ENCODE results near the gene HOXC11. TPM values are rescaled to one million over a fixed set of nuclear protein-coding genes. Genes with fewer than 3 reads are reported as not detected.

Gene HOXC11
- total RNA-seq, 5 donors from 2014 or later (not counting 1 experiment from before 2014, with no cell fraction given): not detected

DNA sequence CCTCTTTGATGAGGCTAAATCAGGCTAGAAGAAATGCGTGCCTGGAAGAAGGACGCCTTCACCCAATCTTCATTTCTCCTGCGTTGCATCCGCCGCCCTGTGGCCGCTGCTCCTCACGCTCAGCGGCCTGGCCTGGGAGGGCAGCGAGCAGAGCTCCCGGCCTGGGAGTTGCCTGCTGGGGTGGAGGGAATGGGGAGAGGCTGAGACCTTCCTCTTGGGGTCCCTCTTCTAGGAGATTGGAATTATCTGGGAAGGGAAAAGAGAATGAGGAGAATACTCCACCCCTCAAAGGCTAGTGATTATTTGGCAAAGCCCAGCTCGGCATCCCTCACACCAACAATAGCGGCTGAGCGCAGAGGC lies 20.6 kb upstream of the HOXC11 start:
- Histone ChIP-seq H3K27me3 (replicated peaks in 1 of 2; ENCODE audit: control insufficient read depth in 2 of 2, extremely low read depth in 1 of 2, insufficient read depth in 2 of 2, low read length in 1 of 2) (peaks cover 19 to 95% of the 10 kb centered on the region in 2 experiments), H3K9me3 (no peaks in the 10 kb centered on the region), H3K27ac (ENCODE audit: low read length) (no peak overlapping the region), H3K36me3 (ENCODE audit: control insufficient read depth in 2 of 2, extremely low read depth in 1 of 2, insufficient read depth in 1 of 2, low read length in 1 of 2) (no peaks in the 10 kb centered on the region), H3K4me3 (ENCODE audit: control insufficient read depth in 1 of 2, extremely low read depth in 1 of 2, low read length in 1 of 2) (peak overlapping the region in 1 of 2 donors; percentile 35), H3K4me1 (ENCODE audit: control insufficient read depth in 1 of 2, extremely low read depth in 1 of 2, insufficient read depth in 2 of 2, low read length in 2 of 2) (peaks cover 0 to 51% of the 10 kb centered on the region in 2 experiments)
- H3K27ac Mint-ChIP-seq: peak overlapping the region in 1 of 2 donors; percentile 69
- peaks cover 73 to 93% of the 10 kb centered on the region in 2 donors for H3K27me3 Mint-ChIP-seq
- H3K4me3 Mint-ChIP-seq: peak overlapping the region in 1 of 3 donors; percentile 15
- H3K4me1 Mint-ChIP-seq: peaks cover 22 to 28% (median 27%) of the 10 kb centered on the region in 3 donors
- DNase-seq (peak in 1 of 35 experiments; percentile 32), ATAC-seq (replicated peaks in 1 of 4) (no peak)
- CTCF ChIA-PET: no interaction called here
- no peaks in the 10 kb centered on the region for H3K9me3 Mint-ChIP-seq
- 7% methylated on average over 5 of the region's 13 CpGs for WGBS (ENCODE audit: insufficient coverage)
- POLR2A ChIA-PET: no interaction called here
- H3K36me3 Mint-ChIP-seq: no peaks in the 10 kb centered on the region

DNA sequence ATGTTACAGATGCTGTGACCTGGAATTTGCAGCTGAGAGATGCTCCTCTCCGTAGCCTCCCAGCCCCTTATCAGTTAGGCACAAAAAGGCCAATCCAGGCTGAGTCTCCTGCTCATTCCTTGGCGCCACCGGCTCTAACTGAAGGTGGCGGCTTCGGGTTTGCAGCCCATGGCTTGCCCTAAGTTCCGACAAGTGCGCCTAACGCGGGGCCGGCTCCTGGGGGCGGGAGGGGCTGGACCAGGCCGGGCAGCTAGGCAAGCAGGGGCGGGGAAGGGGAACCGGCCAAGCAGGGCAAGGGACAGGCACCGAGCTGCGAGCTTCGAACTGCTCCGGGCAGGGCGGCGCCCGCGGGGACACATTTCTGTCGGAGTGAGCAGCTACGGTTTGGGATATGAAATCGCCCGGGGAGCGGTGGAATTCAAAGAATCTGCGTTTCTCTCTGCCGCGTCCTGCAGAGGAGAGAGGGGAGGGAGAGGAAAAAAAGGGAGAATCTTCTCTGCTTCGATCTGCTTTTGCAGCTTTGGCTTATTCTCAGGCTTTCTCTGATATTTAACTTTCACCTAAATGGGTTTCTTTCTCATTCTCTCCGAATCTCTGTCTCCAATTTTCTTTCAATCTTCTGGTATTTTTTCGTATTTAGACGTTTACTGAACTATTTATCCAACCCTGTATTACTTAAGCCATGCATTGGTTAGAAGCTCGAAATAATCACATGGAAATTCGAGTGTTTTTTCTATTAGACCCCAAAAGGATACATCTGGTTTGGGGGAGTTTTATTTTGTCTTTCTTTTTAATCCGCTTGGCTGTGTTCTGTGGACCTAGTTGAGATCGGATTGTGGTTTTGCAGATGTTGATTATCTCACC lies 19.8 kb upstream of the HOXC11 start:
- Histone ChIP-seq H3K27ac (ENCODE audit: low read length) (no peak overlapping the region), H3K9me3 (no peaks in the 10 kb centered on the region), H3K27me3 (replicated peaks in 1 of 2; ENCODE audit: control insufficient read depth in 2 of 2, extremely low read depth in 1 of 2, insufficient read depth in 2 of 2, low read length in 1 of 2) (peaks cover 15 to 95% of the 10 kb centered on the region in 2 experiments), H3K36me3 (ENCODE audit: control insufficient read depth in 2 of 2, extremely low read depth in 1 of 2, insufficient read depth in 1 of 2, low read length in 1 of 2) (no peaks in the 10 kb centered on the region), H3K4me3 (ENCODE audit: control insufficient read depth in 1 of 2, extremely low read depth in 1 of 2, low read length in 1 of 2) (no peak overlapping the region), H3K4me1 (ENCODE audit: control insufficient read depth in 1 of 2, extremely low read depth in 1 of 2, insufficient read depth in 2 of 2, low read length in 2 of 2) (peaks cover 0 to 51% of the 10 kb centered on the region in 2 experiments)
- DNase-seq (no peak), ATAC-seq (replicated peaks in 1 of 4) (no peak)
- H3K27me3 Mint-ChIP-seq: peaks cover 73 to 91% of the 10 kb centered on the region in 2 donors
- POLR2A ChIA-PET: no interaction called here
- peaks cover 25 to 28% (median 27%) of the 10 kb centered on the region in 3 donors for H3K4me1 Mint-ChIP-seq
- no peak overlapping the region for H3K27ac Mint-ChIP-seq
- CTCF ChIA-PET: no interaction called here
- WGBS (ENCODE audit: insufficient coverage): 10% methylated on average over 28 of the region's 38 CpGs
- no peaks in the 10 kb centered on the region for H3K36me3 Mint-ChIP-seq
- H3K9me3 Mint-ChIP-seq: no peaks in the 10 kb centered on the region
- H3K4me3 Mint-ChIP-seq: no peak overlapping the region

DNA sequence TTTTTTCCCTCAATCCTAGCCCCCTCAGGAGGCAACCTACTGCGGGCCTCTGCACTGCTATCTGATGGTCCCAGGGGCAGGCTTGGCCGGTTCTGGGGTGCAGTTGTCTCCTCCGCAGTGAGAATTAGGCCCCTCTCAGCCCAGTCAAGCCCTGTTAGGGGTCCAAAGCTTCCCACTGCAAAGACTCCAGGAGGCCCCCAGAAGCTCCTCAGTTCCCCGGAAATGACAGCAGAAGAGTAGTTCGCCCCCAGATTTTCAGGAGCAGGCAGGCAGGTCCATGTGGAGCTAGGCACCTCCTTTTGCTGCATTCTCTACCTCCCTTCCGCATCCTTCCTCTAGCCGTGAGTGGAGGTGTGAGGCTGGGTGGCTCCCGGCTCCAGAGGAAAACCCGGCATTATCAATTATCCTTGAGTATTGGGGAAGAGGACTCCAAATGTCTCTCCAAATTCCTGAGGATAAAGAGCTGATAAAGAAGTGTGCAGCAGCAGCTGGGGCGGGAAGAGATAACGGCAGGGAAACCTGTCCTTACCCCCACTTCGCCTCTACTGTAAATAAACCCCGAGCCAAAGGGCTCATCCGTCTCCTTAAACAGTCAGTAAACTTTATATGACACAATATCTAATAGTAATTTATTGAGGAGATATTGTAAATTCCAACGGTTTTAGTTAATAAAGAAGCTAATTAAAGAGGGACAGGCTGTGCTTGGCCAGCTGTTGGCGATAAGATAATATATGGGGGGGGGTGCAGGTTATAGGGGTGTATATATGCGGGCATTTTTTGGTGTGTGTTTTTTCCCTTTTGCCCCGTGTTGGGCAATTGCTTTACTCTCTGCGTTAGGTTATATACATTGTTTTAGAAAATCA lies 18.9 kb upstream of the HOXC11 start:
- ATAC-seq (replicated peaks in 1 of 4): no peak
- no peaks in the 10 kb centered on the region for H3K9me3 Mint-ChIP-seq
- peaks cover 21 to 95% of the 10 kb centered on the region in 2 experiments for H3K27me3 ChIP-seq (replicated peaks in 1 of 2; ENCODE audit: control insufficient read depth in 2 of 2, extremely low read depth in 1 of 2, insufficient read depth in 2 of 2, low read length in 1 of 2)
- WGBS (ENCODE audit: insufficient coverage): 10% methylated on average over 5 of the region's 19 CpGs
- peak overlapping the region in 1 of 2 donors; percentile 39 for H3K27ac Mint-ChIP-seq
- ChIA-PET POLR2A (no interaction called here), CTCF (interaction anchor here in 1 of 2 donors (0.6 kb wide), 1 partner anchor 447 kb away, joined by 3 read pairs; no protein-coding TSS in a partner anchor)
- peaks cover 0 to 51% of the 10 kb centered on the region in 2 experiments for H3K4me1 ChIP-seq (ENCODE audit: control insufficient read depth in 1 of 2, extremely low read depth in 1 of 2, insufficient read depth in 2 of 2, low read length in 2 of 2)
- no peak overlapping the region for H3K4me3 ChIP-seq (ENCODE audit: control insufficient read depth in 1 of 2, extremely low read depth in 1 of 2, low read length in 1 of 2)
- H3K9me3 ChIP-seq: no peaks in the 10 kb centered on the region
- H3K27ac ChIP-seq (ENCODE audit: low read length): no peak overlapping the region
- no peaks in the 10 kb centered on the region for H3K36me3 Mint-ChIP-seq
- DNase-seq: no peak
- peaks cover 73 to 89% of the 10 kb centered on the region in 2 donors for H3K27me3 Mint-ChIP-seq
- peaks cover 27 to 28% (median 27%) of the 10 kb centered on the region in 3 donors for H3K4me1 Mint-ChIP-seq
- H3K4me3 Mint-ChIP-seq: peak overlapping the region in 1 of 3 donors; percentile 15
- no peaks in the 10 kb centered on the region for H3K36me3 ChIP-seq (ENCODE audit: control insufficient read depth in 2 of 2, extremely low read depth in 1 of 2, insufficient read depth in 1 of 2, low read length in 1 of 2)

DNA sequence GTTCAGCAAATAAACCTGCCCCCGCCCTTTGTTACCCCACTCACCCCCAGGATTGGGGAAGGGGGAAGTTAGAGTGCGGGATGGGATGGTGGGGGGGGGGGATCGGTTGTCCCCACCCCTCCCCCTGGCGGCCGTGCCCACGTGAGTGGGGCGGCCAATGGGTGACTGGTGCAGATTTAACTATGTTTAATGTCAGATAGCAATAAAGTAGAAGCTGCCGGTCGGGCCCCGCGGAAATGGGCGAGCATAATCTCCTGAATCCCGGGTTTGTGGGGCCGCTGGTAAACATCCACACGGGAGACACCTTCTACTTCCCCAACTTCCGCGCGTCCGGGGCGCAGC lies 18.3 kb upstream of the HOXC11 start, which contains the start of gene HOXC12:
Gene HOXC12 (plus strand): TSS at position 210 of the 342 bp plus-strand sequence. CDS start 27 bp downstream, at position 237.
- peak within 1 kb of the TSS in 1 of 3 donors; percentile 53 for H3K4me3 Mint-ChIP-seq
- 10% methylated on average over 9 of the region's 20 CpGs for WGBS (ENCODE audit: insufficient coverage)
- POLR2A ChIA-PET: no interaction called here
- peaks cover 27 to 28% (median 28%) of the 10 kb centered on the region in 3 donors for H3K4me1 Mint-ChIP-seq
- no peaks in the 10 kb centered on the region for H3K36me3 Mint-ChIP-seq
- peak within 1 kb of the TSS in 1 of 2 donors; percentile 39 for H3K27ac Mint-ChIP-seq
- ATAC-seq (replicated peaks in 1 of 4): no peak
- peaks cover 74 to 89% of the 10 kb centered on the region in 2 donors for H3K27me3 Mint-ChIP-seq
- Histone ChIP-seq H3K36me3 (ENCODE audit: control insufficient read depth in 2 of 2, extremely low read depth in 1 of 2, insufficient read depth in 1 of 2, low read length in 1 of 2) (no peaks in the 10 kb centered on the region), H3K27ac (ENCODE audit: low read length) (no peak within 1 kb of the TSS), H3K9me3 (no peaks in the 10 kb centered on the region), H3K4me3 (ENCODE audit: control insufficient read depth in 1 of 2, extremely low read depth in 1 of 2, low read length in 1 of 2) (peak within 1 kb of the TSS in 1 of 2 donors; percentile 38), H3K4me1 (ENCODE audit: control insufficient read depth in 1 of 2, extremely low read depth in 1 of 2, insufficient read depth in 2 of 2, low read length in 2 of 2) (peaks cover 0 to 50% of the 10 kb centered on the region in 2 experiments), H3K27me3 (replicated peaks in 1 of 2; ENCODE audit: control insufficient read depth in 2 of 2, extremely low read depth in 1 of 2, insufficient read depth in 2 of 2, low read length in 1 of 2) (peaks cover 20 to 95% of the 10 kb centered on the region in 2 experiments)
- H3K9me3 Mint-ChIP-seq: no peaks in the 10 kb centered on the region
- DNase-seq: no peak
- CTCF ChIA-PET: no interaction called here

DNA sequence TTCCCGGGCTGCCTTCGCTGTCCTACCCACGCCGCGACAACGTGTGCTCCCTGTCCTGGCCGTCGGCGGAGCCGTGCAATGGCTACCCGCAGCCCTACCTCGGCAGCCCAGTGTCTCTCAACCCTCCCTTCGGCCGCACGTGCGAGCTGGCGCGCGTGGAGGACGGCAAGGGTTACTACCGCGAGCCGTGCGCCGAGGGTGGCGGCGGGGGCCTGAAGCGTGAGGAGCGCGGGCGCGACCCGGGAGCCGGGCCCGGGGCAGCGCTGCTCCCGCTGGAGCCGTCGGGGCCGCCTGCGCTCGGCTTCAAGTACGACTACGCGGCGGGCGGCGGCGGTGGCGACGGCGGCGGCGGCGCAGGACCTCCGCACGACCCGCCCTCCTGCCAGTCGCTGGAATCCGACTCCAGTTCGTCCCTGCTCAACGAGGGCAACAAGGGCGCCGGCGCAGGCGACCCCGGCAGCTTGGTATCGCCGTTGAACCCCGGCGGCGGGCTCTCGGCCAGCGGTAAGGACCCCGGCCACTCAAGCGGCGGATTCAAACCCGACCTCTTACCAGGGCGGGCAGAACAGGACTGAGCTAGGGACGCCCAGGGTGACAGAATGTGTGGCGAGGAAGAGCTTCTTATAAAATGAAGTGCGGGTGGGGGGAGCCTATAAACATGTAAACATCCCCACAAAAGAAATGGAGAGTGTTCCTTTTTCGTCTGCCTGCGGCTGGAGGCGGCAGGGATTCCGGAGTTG lies 17.7 kb upstream of the HOXC11 start:
- Mint-ChIP-seq H3K4me3 (peak overlapping the region in 1 of 3 donors; percentile 53), H3K36me3 (no peaks in the 10 kb centered on the region), H3K9me3 (peaks cover 0 to under 1% (median 0%) of the 10 kb centered on the region in 3 donors), H3K27me3 (peaks cover 77 to 89% of the 10 kb centered on the region in 2 donors), H3K27ac (no peak overlapping the region), H3K4me1 (peaks cover 28 to 32% (median 28%) of the 10 kb centered on the region in 3 donors)
- Histone ChIP-seq H3K4me3 (ENCODE audit: control insufficient read depth in 1 of 2, extremely low read depth in 1 of 2, low read length in 1 of 2) (peak overlapping the region in 1 of 2 donors; percentile 38), H3K9me3 (no peaks in the 10 kb centered on the region), H3K4me1 (ENCODE audit: control insufficient read depth in 1 of 2, extremely low read depth in 1 of 2, insufficient read depth in 2 of 2, low read length in 2 of 2) (peaks cover 0 to 46% of the 10 kb centered on the region in 2 experiments), H3K36me3 (ENCODE audit: control insufficient read depth in 2 of 2, extremely low read depth in 1 of 2, insufficient read depth in 1 of 2, low read length in 1 of 2) (no peaks in the 10 kb centered on the region), H3K27ac (ENCODE audit: low read length) (no peak overlapping the region), H3K27me3 (replicated peaks in 1 of 2; ENCODE audit: control insufficient read depth in 2 of 2, extremely low read depth in 1 of 2, insufficient read depth in 2 of 2, low read length in 1 of 2) (peaks cover 24 to 95% of the 10 kb centered on the region in 2 experiments)
- no peak for ATAC-seq (replicated peaks in 1 of 4)
- WGBS (ENCODE audit: insufficient coverage): 11% methylated on average over 78 of the region's 86 CpGs
- DNase-seq: no peak
- CTCF ChIA-PET: no interaction called here
- POLR2A ChIA-PET: no interaction called here

All from T-cell (primary cell).